ENCODE data around the gene DNAL1.

GRCh38 chr14:73606271-73606670 lies 38.5 kb upstream of the DNAL1 start:
- TF ChIP-seq POLR2A (IDR thresholded peaks at IDR 0.05; ENCODE audit: low read length): no peak
- no peak for TF ChIP-seq GATA1 (IDR thresholded peaks at IDR 0.05; ENCODE audit: low read depth, low read length)
